Measurements from ENCODE around the gene LRRC2.

GRCh38 chr3:46564190-46565021 is 1.7 kb downstream of the LRRC2 start:
- TF ChIP-seq CTCF (IDR thresholded peaks at IDR 0.05) (no peak), EP300 (IDR thresholded peaks at IDR 0.05) (no peak), POLR2A (IDR thresholded peaks at IDR 0.05; ENCODE audit: low read depth) (no peak)

Data from esophagus muscularis mucosa (tissue), 4 donors.